ENCODE measurements around the gene IFITM10.

IFITM10 gene

GRCh38 chr11:1706634-1707400 is 43.6 kb downstream of the IFITM10 start:
- DNase-seq = no peak

GRCh38 chr11:1705126-1706052 is 45.0 kb downstream of the IFITM10 start:
- no peak for DNase-seq

- DNase-seq = no peak
These were observed 47.2 kb downstream of the IFITM10 start for GRCh38 chr11:1703146-1703545.

GRCh38 chr11:1702506-1702905 is 47.9 kb downstream of the IFITM10 start:
- DNase-seq = no peak

DNA sequence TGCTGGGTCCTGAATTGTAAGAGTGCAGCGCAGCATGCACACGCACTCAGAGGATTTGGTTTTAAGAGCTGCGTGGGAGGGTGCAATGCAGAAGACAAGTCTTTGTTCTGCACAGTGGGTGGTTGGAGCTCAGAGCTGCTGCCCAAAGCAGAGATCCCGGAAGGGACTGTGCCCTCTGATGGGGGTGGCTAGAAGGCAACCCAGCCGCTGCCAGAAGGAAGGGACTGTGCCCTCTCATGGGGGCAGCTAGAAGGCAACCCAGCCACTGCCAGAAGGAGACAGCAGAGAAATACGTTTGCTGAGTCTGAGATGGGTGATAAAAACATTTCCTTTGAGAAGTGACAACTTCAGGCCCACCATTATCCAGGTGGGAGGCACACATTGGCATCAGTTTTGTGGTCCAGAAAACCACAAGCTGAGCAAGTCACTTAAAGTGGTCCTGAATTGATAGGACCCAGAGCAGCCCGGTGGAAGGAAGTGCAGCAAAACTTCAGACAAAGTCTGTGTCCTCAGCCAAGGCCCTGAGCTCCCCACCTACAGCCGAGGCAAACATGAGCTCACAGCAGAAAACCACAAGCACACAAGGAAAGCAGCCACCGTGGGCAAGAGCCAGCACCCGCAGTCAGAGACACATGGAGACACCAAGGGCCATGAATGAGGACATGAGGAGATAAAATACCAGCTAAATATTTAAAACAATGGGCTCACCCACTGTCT is 49.1 kb downstream of the IFITM10 start:
- peak; percentile 45 for DNase-seq

DNA sequence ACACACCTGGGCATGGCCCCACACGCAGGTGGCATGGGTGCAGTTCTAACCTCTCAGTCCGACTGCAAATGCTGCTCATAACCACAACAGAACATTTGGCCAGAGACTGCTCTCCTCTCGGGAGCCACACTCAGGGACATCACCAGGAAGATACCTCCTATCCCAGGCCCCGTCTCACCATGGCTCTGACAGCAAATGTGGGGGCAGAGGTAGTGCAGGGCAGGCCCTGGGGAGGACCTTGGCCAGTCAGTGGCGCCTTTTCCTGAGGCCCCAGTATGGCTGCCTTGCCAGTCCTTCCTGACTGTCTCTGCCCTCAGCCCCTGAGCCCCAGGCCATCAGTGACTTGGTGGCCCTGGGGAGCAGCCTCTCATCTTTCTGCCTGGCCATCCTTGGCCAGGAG is 50.6 kb downstream of the IFITM10 start:
- no peak for DNase-seq

GRCh38 chr11:1696608-1697570 is 53.5 kb downstream of the IFITM10 start, which contains the start of gene KRTAP5-6:
Gene KRTAP5-6, plus strand, starts transcription at chr11:1697195. Its CDS starts 51 bp downstream, at chr11:1697246.
- DNase-seq = no peak

- DNase-seq = no peak
These were observed 54.8 kb downstream of the IFITM10 start for GRCh38 chr11:1695548-1696108.

DNA sequence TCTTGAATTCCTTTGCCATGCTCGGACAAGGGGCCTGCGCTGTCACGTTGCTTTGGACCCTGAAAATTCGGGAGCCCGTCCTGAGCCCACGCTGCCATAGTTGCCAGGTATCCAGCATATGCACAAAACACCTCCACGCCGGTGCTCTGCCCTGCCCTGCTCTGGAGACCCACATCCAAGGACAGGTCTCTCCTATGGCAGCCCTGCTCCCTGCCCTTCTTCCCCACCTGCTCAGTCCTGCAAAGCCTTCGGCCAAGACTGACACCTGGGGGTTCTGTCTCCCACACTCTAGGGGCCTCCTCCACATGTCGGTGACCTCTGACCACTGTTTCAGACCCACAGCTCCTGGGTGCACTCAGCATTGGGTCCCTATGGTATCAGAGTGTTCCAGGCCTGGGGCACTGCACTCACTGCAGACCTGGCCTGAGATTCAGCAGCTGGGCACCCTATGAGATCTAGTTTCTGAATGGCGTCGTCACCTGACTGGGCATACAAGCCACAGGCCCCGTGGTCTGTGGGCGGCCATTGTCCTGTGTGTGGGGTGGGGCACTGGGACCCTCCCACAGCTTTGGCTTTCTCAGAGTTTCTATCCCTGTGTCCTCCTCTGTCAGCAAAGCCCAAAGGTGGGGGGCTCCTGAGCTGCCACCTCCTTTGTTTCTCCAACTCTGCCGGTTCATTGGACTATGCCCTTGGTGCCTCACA is 55.4 kb downstream of the IFITM10 start:
- no peak for DNase-seq

- peak; percentile 93 for DNase-seq
These were observed 56.1 kb downstream of the IFITM10 start for GRCh38 chr11:1694064-1694845.

- DNase-seq = peak; percentile 89
These were observed 56.9 kb downstream of the IFITM10 start for GRCh38 chr11:1693327-1694063.

GRCh38 chr11:1692708-1693326 is 57.6 kb downstream of the IFITM10 start:
- no peak for DNase-seq

GRCh38 chr11:1691878-1692707 is 58.3 kb downstream of the IFITM10 start:
- no peak for DNase-seq

DNA sequence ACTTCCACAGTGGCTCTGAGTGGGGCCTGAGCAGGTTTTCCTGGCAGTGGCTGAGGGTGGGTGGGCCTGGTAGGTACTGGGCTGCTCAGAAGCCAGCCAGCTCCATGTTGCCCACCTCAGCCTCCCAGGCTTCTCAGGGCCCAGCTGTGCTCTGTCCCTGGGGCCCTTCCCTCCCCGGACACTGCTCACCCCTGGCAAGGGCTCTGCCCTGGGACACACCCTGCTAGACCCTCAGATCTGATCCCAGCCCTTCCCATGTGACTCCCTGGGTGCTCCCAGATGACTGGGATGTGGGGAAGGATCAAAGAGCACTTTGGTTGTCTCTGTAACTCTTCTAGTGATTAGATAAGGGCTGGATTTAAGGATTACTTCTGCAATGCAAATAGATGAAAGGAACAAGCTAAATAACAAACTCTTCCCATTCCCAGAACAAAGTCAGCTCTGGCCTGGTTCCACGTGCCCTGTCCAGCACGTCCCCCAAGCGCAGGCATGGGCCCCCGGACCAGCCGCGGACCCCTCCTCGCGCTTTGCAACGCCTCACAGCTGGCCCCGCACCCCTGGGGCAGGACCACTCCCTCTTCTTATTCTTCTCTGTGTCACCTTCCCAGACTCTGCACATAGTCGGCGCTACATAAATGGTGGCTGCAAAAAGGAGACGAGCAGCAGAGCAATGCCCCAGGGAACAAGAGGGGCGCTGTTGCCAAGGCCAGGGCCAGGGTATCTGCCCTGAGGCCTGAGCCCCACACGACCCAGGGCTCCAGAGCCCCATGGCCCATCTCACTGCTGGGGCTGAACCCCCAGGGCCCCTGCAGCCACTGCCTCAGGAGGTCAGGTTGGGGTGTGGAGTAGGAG is 59.1 kb downstream of the IFITM10 start:
- no peak for DNase-seq

DNA sequence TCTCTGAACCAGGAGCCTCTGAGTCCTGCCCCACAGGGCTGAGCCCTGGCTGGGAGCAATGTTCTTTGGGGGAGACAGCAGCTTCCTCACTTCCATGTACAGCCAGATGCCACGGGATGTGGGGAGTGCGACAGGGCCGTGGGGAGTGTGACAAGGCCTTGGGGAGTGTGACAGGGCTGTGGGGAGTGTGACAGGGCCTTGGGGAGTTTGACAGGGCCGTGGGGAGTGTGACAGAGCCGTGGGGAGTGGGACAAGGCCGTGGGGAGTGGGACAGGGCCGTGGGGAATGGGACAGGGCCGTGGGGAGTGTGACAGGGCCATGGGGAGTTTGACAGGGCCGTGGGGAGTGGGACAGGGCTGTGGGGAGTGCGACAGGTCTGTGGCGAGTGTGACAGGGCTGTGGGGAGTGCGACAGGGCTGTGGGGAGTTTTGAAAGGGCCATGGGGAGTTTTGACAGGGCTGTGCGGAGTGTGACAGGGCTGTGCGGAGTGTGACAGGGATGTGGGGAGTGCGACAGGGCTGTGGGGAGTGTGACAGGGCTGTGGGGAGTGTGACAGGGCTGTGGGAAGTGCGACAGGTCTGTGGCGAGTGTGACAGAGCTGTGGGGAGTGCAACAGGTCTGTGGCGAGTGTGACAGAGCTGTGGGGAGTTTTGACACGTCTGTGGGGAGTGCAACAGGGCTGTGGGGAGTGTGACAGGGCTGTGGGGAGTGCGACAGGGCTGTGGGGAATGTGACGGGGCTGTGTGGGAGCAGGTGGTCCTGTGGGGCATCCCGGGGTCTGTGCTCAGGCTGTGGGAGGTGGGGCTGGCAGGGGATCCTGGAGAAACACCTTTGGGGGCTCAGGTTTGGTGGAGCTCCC is 60.0 kb downstream of the IFITM10 start:
- no peak for DNase-seq
